OCI-LY7 (cell line): ENCODE measurements around the gene LRRC3C.

Source experiments
- EZH2phosphoT487 ChIP-seq: fragments of 200-600 bp; sonication (generic); IDR thresholded peaks from 2 replicates; pipeline ENCODE4 v1.6.1; 2018; ENCODE audit warnings: low read depth, borderline replicate concordance, mild to moderate bottlenecking, mixed run types, antibody characterized with exemption, low read length, moderate library complexity, mixed read lengths
- TF ChIP-seq, protein P1 (sequence below): fragments of 200-600 bp; sonication (generic); conservative IDR thresholded peaks from 2 replicates; pipeline ENCODE4 v1.5.1; 2014; ENCODE audit warnings: mild to moderate bottlenecking, antibody characterized with exemption, low read length, moderate library complexity, mixed read lengths

DNA sequence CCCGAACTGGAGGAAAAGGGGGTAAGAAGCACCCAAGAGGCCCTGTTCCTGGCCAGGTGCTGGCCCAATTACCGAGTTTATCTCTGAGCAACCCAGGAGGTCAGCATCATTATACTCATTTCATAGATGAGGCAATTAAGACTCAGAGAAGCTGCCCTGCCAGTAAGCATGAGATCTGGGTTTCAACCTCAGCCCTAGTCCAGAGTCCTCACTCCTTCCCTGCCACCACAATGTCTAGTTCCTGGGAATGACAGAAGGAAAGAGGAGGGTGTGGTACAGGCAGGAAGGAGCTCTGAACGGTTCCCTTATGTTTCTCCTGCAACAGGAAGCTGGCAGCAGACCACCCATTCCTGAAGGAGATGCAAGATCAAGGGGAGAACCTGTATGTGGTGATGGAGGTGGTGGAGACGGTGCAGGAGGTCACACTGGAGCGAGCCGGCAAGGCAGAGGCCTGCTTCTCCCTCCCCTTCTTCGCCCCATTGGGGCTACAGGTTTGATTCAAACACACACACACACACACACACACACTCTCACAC lies 42.7 kb downstream of the LRRC3C start:
- TF ChIP-seq, protein P1, sequence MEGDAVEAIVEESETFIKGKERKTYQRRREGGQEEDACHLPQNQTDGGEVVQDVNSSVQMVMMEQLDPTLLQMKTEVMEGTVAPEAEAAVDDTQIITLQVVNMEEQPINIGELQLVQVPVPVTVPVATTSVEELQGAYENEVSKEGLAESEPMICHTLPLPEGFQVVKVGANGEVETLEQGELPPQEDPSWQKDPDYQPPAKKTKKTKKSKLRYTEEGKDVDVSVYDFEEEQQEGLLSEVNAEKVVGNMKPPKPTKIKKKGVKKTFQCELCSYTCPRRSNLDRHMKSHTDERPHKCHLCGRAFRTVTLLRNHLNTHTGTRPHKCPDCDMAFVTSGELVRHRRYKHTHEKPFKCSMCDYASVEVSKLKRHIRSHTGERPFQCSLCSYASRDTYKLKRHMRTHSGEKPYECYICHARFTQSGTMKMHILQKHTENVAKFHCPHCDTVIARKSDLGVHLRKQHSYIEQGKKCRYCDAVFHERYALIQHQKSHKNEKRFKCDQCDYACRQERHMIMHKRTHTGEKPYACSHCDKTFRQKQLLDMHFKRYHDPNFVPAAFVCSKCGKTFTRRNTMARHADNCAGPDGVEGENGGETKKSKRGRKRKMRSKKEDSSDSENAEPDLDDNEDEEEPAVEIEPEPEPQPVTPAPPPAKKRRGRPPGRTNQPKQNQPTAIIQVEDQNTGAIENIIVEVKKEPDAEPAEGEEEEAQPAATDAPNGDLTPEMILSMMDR, result no peak
- no peak for TF ChIP-seq EZH2phosphoT487
